ENCODE results near the gene BOLA3.
"Not testable (repeated sequence)": the region's sequence is repeated elsewhere in the genome, so short reads cannot be mapped to it uniquely, and the experiment has no call there.

Gene BOLA3

GRCh38 chr2:74091391-74091790, 56.3 kb downstream of the BOLA3 start:
- TF ChIP-seq, protein P1, sequence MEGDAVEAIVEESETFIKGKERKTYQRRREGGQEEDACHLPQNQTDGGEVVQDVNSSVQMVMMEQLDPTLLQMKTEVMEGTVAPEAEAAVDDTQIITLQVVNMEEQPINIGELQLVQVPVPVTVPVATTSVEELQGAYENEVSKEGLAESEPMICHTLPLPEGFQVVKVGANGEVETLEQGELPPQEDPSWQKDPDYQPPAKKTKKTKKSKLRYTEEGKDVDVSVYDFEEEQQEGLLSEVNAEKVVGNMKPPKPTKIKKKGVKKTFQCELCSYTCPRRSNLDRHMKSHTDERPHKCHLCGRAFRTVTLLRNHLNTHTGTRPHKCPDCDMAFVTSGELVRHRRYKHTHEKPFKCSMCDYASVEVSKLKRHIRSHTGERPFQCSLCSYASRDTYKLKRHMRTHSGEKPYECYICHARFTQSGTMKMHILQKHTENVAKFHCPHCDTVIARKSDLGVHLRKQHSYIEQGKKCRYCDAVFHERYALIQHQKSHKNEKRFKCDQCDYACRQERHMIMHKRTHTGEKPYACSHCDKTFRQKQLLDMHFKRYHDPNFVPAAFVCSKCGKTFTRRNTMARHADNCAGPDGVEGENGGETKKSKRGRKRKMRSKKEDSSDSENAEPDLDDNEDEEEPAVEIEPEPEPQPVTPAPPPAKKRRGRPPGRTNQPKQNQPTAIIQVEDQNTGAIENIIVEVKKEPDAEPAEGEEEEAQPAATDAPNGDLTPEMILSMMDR (IDR thresholded peaks at IDR 0.05; ENCODE audit: low read depth, low read length, missing control alignments), result no peak
- in situ Hi-C loops (cut with HindIII; ENCODE audit: low sequenced_read_pairs), result no loop called here
- DNase-seq (ENCODE audit: low read depth), result no peak

DNA sequence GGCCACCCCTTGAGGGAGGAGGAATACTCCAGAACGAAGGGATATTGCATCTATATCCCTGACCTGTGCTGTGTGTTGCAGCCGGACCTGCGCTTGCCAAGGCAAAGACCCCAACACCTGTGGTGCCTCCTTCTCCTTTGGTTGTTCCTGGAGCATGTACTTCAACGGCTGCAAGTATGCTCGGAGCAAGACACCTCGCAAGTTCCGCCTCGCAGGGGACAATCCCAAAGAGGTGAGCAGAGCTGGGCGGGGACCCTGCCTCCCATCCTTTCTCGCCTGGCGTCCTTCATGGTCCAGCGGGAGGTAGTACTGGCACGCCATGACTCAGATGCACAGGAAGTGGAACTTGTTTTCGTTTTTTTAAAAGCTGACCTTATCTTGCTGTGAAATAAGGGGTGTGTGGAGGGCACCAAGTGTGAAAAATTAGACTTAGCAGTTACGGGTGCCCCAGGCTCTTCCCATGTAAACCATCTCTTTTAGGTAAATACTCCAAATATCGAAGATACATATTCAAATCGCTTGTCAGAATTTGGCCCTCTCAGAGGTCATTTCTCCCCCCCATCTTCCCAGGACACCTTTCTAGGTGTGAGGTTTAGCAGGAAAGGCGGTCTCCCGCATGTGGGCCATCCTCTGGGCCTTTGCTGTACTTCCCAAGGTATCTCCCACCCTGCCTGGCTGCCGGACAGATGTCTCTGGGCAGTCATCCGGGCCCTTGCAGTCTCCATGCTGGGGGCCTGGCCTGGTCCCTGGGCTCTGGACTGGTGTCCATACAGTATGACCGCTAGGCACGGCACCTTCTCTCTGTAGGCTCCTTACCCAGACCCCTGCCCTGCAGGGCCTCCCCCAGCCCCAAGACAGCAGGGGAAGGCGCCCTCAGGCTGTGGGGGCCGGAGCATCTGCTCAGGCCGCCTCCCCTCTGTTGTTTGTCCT, 57.6 kb downstream of the BOLA3 start:
- no peak overlapping the region for H3K4me3 ChIP-seq (ENCODE audit: low read depth, low read length)
- in situ Hi-C loops (cut with HindIII; ENCODE audit: low sequenced_read_pairs), result no loop called here
- no peak for DNase-seq (ENCODE audit: low read depth)
- TF ChIP-seq, protein P1 (IDR thresholded peaks at IDR 0.05; ENCODE audit: low read depth, low read length, missing control alignments), result no peak

More at GRCh38 chr2:74091391-74091790, 56.3 kb downstream of the BOLA3 start:
- H3K4me3 ChIP-seq (ENCODE audit: low read depth, low read length), result no peak overlapping the region

DNA sequence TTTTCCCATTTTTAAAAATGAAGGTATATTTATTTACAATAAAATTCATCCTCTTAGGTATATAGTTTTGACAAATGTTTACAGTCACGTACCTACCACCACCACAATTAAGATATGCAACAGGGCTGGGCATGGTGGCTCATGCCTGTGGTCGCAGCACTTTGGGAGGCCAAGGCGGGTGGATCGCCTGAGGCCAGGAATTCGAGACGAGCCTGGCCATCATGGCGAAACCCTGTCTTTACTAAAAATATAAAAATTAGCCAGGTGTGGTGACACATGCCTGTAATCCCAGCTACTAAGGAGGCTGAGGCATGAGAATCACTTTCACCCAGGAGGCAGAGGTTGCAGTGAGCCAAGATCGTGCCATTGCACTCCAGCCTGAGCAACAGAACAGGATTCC, 59.0 kb downstream of the BOLA3 start:
- DNase-seq (ENCODE audit: low read depth); in situ Hi-C loops (cut with HindIII; ENCODE audit: low sequenced_read_pairs); H3K4me3 ChIP-seq (ENCODE audit: low read depth, low read length): not testable (repeated sequence)

DNA sequence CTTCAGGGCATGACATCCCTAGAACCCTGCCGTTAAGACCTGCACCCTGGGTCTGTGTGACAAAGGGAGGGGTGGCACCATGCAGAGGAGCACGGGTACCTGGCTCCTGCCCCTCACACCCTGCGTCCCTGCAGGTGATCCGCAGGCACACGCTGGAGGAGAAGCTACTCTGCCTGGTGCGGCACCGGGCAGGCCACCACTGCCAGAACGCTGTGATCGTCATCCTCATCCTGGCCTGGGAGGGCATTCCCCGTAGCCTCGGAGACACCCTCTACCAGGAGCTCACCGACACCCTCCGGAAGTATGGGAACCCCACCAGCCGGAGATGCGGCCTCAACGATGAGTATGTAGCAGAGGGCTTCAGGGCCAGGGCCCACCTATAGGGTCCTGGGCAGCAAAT, 60.0 kb downstream of the BOLA3 start:
- TF ChIP-seq, protein P1 (IDR thresholded peaks at IDR 0.05; ENCODE audit: low read depth, low read length, missing control alignments), result no peak

DNA sequence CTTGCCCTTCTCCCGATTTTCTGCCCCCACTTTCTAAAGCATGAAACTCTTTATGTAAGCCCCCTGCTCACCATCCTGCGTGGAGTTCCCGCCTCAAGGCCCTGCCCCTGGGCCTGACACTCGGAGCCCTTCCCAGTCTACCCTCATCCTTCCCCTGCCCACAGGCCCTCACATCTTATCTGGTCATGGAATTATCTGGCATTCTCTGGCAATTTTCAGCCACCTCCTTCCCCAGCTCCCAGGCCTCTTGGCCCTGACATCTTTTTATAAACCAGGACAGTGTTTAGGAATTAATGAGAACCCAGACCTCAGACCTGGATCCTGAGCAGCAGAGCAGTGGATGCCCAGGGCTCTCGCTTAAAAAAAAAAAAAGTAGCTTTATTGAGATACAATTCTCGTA, 61.7 kb downstream of the BOLA3 start:
- H3K4me3 ChIP-seq (ENCODE audit: low read depth, low read length), result no peak overlapping the region
- TF ChIP-seq, protein P1 (IDR thresholded peaks at IDR 0.05; ENCODE audit: low read depth, low read length, missing control alignments), result no peak
- in situ Hi-C loops (cut with HindIII; ENCODE audit: low sequenced_read_pairs), result no loop called here
- DNase-seq (ENCODE audit: low read depth), result no peak

More for the DNA sequence above, 60.0 kb downstream of the BOLA3 start:
- no peak for DNase-seq (ENCODE audit: low read depth)
- H3K4me3 ChIP-seq (ENCODE audit: low read depth, low read length), result no peak overlapping the region
- in situ Hi-C loops (cut with HindIII; ENCODE audit: low sequenced_read_pairs), result no loop called here

Measured in astrocyte of the cerebellum (primary cell).